ENCODE measurements around the gene ACSS1.
A peak's percentile ranks its signal among the peaks of the same experiment; 100 is the strongest.
"Not testable (repeated sequence)": the region's sequence is repeated elsewhere in the genome, so short reads cannot be mapped to it uniquely, and the experiment has no call there.

Gene ACSS1

GRCh38 chr20:25009218-25010145 lies 48.5 kb downstream of the ACSS1 start:
- DNase-seq: no peak

- no peak for DNase-seq
Observed at GRCh38 chr20:25008388-25009217, 49.3 kb downstream of the ACSS1 start.

GRCh38 chr20:25007491-25008305 lies 50.2 kb downstream of the ACSS1 start:
- no peak for DNase-seq

GRCh38 chr20:25006431-25007167 lies 51.3 kb downstream of the ACSS1 start:
- no peak for DNase-seq

- no peak for DNase-seq
Observed at GRCh38 chr20:25005661-25006060, 52.3 kb downstream of the ACSS1 start.

GRCh38 chr20:25005220-25005619 lies 52.7 kb downstream of the ACSS1 start:
- DNase-seq: no peak

- DNase-seq: no peak
Observed at GRCh38 chr20:25003002-25003401, 54.9 kb downstream of the ACSS1 start.

GRCh38 chr20:25001323-25001722 lies 56.6 kb downstream of the ACSS1 start:
- not testable (repeated sequence) for DNase-seq

- no peak for DNase-seq
Observed at GRCh38 chr20:25000268-25000801, 57.6 kb downstream of the ACSS1 start.

- DNase-seq: no peak
Observed at GRCh38 chr20:24999568-24999967, 58.4 kb downstream of the ACSS1 start.

- no peak for DNase-seq
Observed at GRCh38 chr20:24998631-24999445, 59.1 kb downstream of the ACSS1 start.

GRCh38 chr20:24998121-24998520 lies 59.8 kb downstream of the ACSS1 start:
- DNase-seq: no peak

GRCh38 chr20:24996449-24997377 lies 61.2 kb downstream of the ACSS1 start:
- DNase-seq: no peak

GRCh38 chr20:24995741-24996448 lies 62.0 kb downstream of the ACSS1 start:
- DNase-seq: no peak

GRCh38 chr20:24994470-24995368 lies 63.2 kb downstream of the ACSS1 start:
- peak; percentile 92 for DNase-seq

- no peak for DNase-seq
Observed at GRCh38 chr20:24994186-24994465, 63.8 kb downstream of the ACSS1 start.

GRCh38 chr20:24993337-24994185 lies 64.4 kb downstream of the ACSS1 start:
- DNase-seq: peak; percentile 19

Measured in retina (tissue), 1 donor.